Measurements from ENCODE around the gene NOL12. TPM values are rescaled to one million over a fixed set of nuclear protein-coding genes. Genes with fewer than 3 reads are reported as not detected.

The NOL12 gene
- polyA plus RNA-seq, 1 of the 3 experiments (the other 2 are of a cell fraction): 52.2 TPM

- H3K27me3 ChIP-seq (ENCODE audit: insufficient read depth): no peaks in the 10 kb centered on the region
- H3K4me3 ChIP-seq (ENCODE audit: low read depth in 2 of 2, low read length in 1 of 2): no peak overlapping the region
- no peaks in the 10 kb centered on the region for H3K9me2 ChIP-seq
- 51% methylated on average over 5 of the region's 9 CpGs for WGBS (ENCODE audit: low lambda C conversion rate)
- H3F3A ChIP-seq (replicated peaks; ENCODE audit: insufficient read depth): peaks cover 34% of the 10 kb centered on the region
- H3K27ac ChIP-seq (ENCODE audit: low read depth in 2 of 2, low read length in 1 of 2): peak overlapping the region; percentile 42 to 87; a peak in 3 of 4 replicates
- no peaks in the 10 kb centered on the region for H3K9me3 ChIP-seq
- H3K9ac ChIP-seq: no peak overlapping the region
- no peak overlapping the region for H3K4me2 ChIP-seq
- ChIA-PET POLR2A (interaction anchor here (0.6 to 1.9 kb wide), 7 partner anchors 11 to 135 kb away, joined by 3 to 9 read pairs (median 5); partner anchors contain the start of genes GGA1 and PDXP), CTCF (interaction anchor here (1.0 to 2.7 kb wide), 6 partner anchors 11 to 98 kb away, joined by 3 to 9 read pairs (median 4); partner anchors contain the start of gene PDXP)
- DNase-seq: peak; percentile 95
- no peaks in the 10 kb centered on the region for H4K20me1 ChIP-seq (ENCODE audit: insufficient read depth)
- peaks cover 29 to 32% of the 10 kb centered on the region in 2 experiments; a peak in 3 of 4 replicates for H3K4me1 ChIP-seq (ENCODE audit: control insufficient read depth in 1 of 2, insufficient read depth in 2 of 2, low read depth in 1 of 2, low read length in 1 of 2)
- TF ChIP-seq NFIC (IDR thresholded peaks at IDR 0.05; ENCODE audit: borderline replicate concordance) (peak; percentile 90), RAD21 (IDR thresholded peaks at IDR 0.05; ENCODE audit: low read length) (peak; percentile 30; the same call in 1 of the 2 replicates), SMC3 (IDR thresholded peaks at IDR 0.05; ENCODE audit: low read depth, low read length) (no peak), TEAD4 (IDR thresholded peaks at IDR 0.05; ENCODE audit: borderline replicate concordance, insufficient read depth) (no peak), TCF12 (IDR thresholded peaks at IDR 0.05) (peak; percentile 99), USF1 (IDR thresholded peaks at IDR 0.05; ENCODE audit: borderline replicate concordance, low read depth) (no peak), CHD2 (IDR thresholded peaks at IDR 0.05; ENCODE audit: low read length, partially characterized antibody) (peak; percentile 95), SIN3A (IDR thresholded peaks at IDR 0.05; ENCODE audit: borderline replicate concordance, low read depth, low read length) (no peak), JUND (IDR thresholded peaks at IDR 0.05) (peak; percentile 37; the same call in 1 of the 2 replicates), POLR2AphosphoS5 (IDR thresholded peaks at IDR 0.05; ENCODE audit: low read depth, low read length) (peak; percentile 89), PBX3 (IDR thresholded peaks at IDR 0.05) (peak; percentile 85), EP300 (IDR thresholded peaks at IDR 0.05; ENCODE audit: borderline replicate concordance in 1 of 2, low read depth in 1 of 2, low read length in 1 of 2) (peak; percentile 55 to 85; a peak in 3 of 4 replicates), MXI1 (IDR thresholded peaks at IDR 0.05; ENCODE audit: low read depth, low read length) (peak; percentile 67; the same call in 1 of the 2 replicates), RCOR1 (IDR thresholded peaks at IDR 0.05; ENCODE audit: low read length) (peak; percentile 90)
- no peaks in the 10 kb centered on the region for H3K36me3 ChIP-seq (replicated peaks in 1 of 2; ENCODE audit: control insufficient read depth in 1 of 2, insufficient read depth in 2 of 2, low read length in 1 of 2)
- H2AFZ ChIP-seq (ENCODE audit: low read depth): no peak overlapping the region
- peaks cover 8% of the 10 kb centered on the region for H3K79me2 ChIP-seq (ENCODE audit: insufficient read depth)
These were observed 55.2 kb downstream of the NOL12 start for GRCh38 chr22:37741312-37741795.

DNA sequence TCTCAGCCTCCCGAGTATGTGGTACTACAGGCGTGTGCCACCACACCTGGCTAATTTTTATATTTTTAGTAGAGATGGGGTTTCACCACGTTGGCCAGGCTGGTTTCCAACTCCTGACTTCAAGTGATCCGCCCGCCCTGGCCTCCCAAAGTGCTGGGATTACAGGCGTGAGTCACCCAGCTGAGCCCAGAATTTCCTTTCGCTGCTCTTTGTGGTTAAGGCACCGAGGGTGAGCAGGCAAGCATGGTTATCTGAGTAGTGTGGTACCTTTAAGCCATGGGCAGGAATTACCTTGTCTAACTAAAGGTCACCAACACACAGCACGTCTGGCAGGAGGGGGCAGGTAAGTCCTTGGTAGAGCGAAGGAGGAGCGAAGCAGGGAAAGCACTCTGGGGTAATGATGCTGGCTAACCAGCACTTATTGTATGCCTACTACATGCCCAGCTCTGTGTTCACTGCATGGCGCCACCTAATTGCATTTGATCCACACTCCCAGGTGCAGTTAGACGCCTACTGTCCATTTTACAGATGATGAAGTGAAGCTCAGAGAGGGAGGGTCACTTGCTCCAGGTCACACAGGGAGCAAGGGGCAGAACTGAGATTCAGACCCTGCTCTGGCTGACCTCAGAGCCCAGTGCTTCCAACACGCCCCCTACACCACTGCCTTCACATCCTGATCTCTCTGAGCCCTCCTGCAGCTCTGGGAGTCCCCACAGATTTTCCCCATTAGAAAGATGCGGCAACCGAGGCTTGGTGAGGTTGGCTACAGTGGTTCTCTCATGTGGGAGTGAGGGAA lies 56.4 kb downstream of the NOL12 start:
- Histone ChIP-seq H3K79me2 (ENCODE audit: insufficient read depth) (peaks cover 20% of the 10 kb centered on the region), H2AFZ (ENCODE audit: low read depth) (no peak overlapping the region), H3K4me2 (peak overlapping the region; percentile 56), H3K9me2 (no peaks in the 10 kb centered on the region), H4K20me1 (ENCODE audit: insufficient read depth) (0 out of 2 replicates have a peak, but pooled peaks cover 2% of the 10 kb centered on the region), H3K9ac (no peak overlapping the region), H3K36me3 (replicated peaks in 1 of 2; ENCODE audit: control insufficient read depth in 1 of 2, insufficient read depth in 2 of 2, low read length in 1 of 2) (no peaks in the 10 kb centered on the region), H3K4me1 (ENCODE audit: control insufficient read depth in 1 of 2, insufficient read depth in 2 of 2, low read depth in 1 of 2, low read length in 1 of 2) (peaks cover 29 to 37% of the 10 kb centered on the region in 2 experiments; a peak in 3 of 4 replicates), H3K9me3 (no peaks in the 10 kb centered on the region), H3K27me3 (ENCODE audit: insufficient read depth) (no peaks in the 10 kb centered on the region), H3K4me3 (ENCODE audit: low read depth in 2 of 2, low read length in 1 of 2) (no peak overlapping the region), H3F3A (replicated peaks; ENCODE audit: insufficient read depth) (peaks cover 34% of the 10 kb centered on the region), H3K27ac (ENCODE audit: low read depth in 2 of 2, low read length in 1 of 2) (peak overlapping the region; percentile 26 to 42)
- 48% methylated on average over 14 of the region's 16 CpGs for WGBS (ENCODE audit: low lambda C conversion rate)
- ChIA-PET POLR2A (no interaction called here), CTCF (interaction anchor here (0.8 kb wide), 1 partner anchor 75 kb away, joined by 3 read pairs; no protein-coding TSS in a partner anchor)
- no peak for DNase-seq
- TF ChIP-seq TCF12 (IDR thresholded peaks at IDR 0.05) (peak; percentile 74), CTCF (IDR thresholded peaks at IDR 0.05) (no peak), RXRA (IDR thresholded peaks at IDR 0.05; ENCODE audit: borderline replicate concordance, low read depth) (peak; percentile 45; the same call in 1 of the 2 replicates), RAD21 (IDR thresholded peaks at IDR 0.05; ENCODE audit: low read length) (no peak), JUND (IDR thresholded peaks at IDR 0.05) (peak; percentile 76; the same call in 1 of the 2 replicates), NFIC (IDR thresholded peaks at IDR 0.05; ENCODE audit: borderline replicate concordance) (peak; percentile 63; the same call in 1 of the 2 replicates), FOSL2 (IDR thresholded peaks at IDR 0.05; ENCODE audit: borderline replicate concordance, low read depth) (peak; percentile 89; the same call in 1 of the 2 replicates), GABPA (IDR thresholded peaks at IDR 0.05; ENCODE audit: low read depth) (no peak), IRF3 (IDR thresholded peaks at IDR 0.05; ENCODE audit: low read depth, low read length) (no peak)
- TF ChIP-seq, protein P1, sequence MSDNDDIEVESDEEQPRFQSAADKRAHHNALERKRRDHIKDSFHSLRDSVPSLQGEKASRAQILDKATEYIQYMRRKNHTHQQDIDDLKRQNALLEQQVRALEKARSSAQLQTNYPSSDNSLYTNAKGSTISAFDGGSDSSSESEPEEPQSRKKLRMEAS (IDR thresholded peaks at IDR 0.05; ENCODE audit: low read depth): peak; percentile 81

Measured in SK-N-SH (cell line).